Measurements from ENCODE around the gene ZDHHC11. TPM values are rescaled to one million over a fixed set of nuclear protein-coding genes. Genes with fewer than 3 reads are reported as not detected.
"Not testable (repeated sequence)": the region's sequence is repeated elsewhere in the genome, so short reads cannot be mapped to it uniquely, and the experiment has no call there.

The ZDHHC11 gene
- total RNA-seq, 2 experiments from 2014 or later = 4.5 to 5.5 TPM

DNA sequence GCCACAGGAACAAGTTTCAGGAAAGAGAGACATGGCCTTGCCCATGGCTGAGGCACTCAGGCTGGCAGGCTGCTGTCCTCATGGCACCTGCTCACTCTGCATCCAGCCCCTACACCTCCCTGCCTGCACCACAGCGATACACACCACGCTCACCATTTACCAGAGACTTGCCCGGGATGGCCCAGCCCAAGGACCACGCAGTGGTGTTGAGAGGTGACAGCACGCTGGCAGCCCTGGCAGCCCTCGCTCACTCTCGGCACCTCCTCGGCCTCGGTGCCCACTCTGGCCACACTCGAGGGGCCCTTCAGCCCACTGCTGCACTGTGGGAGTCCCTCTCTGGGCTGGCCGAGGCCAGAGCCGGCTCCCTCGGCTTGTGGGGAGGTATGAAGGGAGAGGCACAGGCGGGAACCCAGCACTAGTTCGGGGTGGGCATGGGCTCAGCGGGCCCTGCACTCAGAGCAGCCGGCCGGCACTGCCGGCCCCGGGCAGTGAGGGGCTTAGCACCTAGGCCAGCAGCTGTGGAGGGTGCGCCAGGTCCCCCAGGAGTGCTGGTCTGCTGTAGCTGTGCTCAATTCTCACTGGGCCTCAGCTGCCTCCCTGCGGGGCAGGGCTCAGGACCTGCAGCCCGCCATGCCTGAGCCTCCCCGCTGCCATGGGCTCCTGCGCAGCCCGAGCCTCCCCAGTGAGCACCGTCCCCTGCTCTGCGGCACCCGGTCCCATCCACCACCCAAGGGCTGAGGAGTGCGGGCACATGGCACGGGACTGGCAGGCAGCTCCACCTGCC is 86.6 kb downstream of the ZDHHC11 start:
- Mint-ChIP-seq H3K36me3 (no peaks in the 10 kb centered on the region), H3K27me3 (no peaks in the 10 kb centered on the region)
- no peak for DNase-seq

DNA sequence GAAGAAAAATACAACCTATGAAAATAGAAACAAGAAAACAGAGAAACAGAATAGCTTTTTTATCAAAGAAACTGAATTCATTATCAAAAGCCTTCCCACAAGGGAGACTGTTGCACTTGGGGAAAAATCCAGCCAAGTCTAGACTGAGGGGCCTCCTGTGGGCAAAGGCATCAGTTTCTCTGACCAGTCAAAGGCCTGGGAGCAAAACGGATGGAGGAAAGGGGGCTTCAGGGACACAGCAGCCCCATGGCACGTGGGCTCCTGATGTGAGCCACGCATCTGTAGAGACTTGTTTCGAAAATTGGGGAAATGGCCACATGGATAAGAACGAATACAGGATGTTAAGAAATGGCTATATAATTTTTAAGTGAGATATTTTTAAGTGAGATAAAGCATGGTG is 87.4 kb downstream of the ZDHHC11 start:
- H3K9me3 Mint-ChIP-seq = no peaks in the 10 kb centered on the region
- no peaks in the 10 kb centered on the region for H3K27me3 Mint-ChIP-seq
- DNase-seq = no peak
- H3K4me3 Mint-ChIP-seq = no peak overlapping the region
- no peaks in the 10 kb centered on the region for H3K36me3 Mint-ChIP-seq
- H3K4me1 Mint-ChIP-seq = peaks cover 5% of the 10 kb centered on the region
- no peak overlapping the region for H3K27ac Mint-ChIP-seq

More for the DNA sequence above, 86.6 kb downstream of the ZDHHC11 start:
- Mint-ChIP-seq H3K4me3 (no peak overlapping the region), H3K4me1 (peaks cover 2% of the 10 kb centered on the region), H3K9me3 (no peaks in the 10 kb centered on the region), H3K27ac (no peak overlapping the region)

DNA sequence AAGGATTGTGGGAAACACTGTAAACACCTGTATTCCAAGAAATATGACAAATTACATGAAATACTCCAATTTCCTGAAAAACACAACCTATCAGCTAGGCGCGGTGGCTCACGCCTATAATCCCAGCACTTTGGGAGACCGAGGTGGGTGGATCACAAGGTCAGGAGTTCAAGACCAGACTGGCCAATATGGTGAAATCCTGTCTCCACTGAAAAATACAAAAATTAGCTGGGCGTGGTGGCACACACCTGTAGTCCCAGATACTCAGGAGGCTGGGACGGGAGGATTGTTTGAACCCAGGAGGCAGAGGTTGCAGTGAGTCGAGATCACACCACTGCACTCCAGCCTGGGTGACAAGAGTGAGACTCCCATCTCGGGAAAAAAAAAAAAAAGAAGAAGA is 87.8 kb downstream of the ZDHHC11 start:
- not testable (repeated sequence) for H3K4me3 Mint-ChIP-seq, H3K4me1 Mint-ChIP-seq, H3K9me3 Mint-ChIP-seq, H3K27ac Mint-ChIP-seq, DNase-seq, H3K36me3 Mint-ChIP-seq, H3K27me3 Mint-ChIP-seq

DNA sequence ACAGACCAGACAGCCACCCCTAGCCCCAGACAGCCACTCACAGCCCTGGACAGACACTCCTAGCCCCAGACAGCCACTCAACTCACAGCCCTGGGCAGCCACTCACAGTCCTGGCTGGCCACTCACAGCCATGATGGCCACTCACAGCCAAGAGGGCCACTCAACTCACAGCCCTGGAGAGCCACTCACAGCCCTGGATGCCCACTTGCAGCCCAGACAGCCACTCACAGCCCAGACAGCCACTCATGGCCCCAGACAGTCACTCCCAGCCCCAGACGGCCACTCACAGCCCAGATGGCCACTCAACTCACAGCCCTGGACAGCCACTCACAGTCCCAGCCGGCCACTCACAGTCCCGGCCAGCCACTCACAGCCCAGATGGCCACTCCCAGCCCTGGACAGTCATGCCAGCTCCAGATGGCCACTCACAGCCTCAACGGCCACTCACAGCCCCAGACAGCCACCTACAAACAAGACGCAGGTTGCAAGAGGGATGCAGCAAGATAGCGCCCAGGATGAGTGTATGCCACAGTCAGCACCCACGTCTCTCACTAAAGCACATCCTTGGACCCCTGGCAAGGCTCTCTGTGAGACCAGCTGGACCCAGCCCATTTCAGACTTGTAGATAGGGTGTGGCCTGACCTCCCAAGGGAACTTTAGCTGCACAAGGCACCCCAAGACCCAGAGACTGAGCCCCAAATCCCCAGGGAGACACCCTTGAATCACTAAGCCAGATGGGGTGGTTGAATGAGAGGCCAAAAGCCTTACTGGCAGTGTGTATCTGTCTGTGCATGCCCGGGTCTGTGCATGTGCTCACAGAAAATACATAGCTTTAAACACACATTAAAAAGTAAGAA is 88.7 kb downstream of the ZDHHC11 start:
- Mint-ChIP-seq H3K4me3 (no peak overlapping the region), H3K27me3 (no peaks in the 10 kb centered on the region), H3K9me3 (no peaks in the 10 kb centered on the region), H3K36me3 (no peaks in the 10 kb centered on the region), H3K4me1 (peaks cover 7% of the 10 kb centered on the region), H3K27ac (no peak overlapping the region)
- no peak for DNase-seq

DNA sequence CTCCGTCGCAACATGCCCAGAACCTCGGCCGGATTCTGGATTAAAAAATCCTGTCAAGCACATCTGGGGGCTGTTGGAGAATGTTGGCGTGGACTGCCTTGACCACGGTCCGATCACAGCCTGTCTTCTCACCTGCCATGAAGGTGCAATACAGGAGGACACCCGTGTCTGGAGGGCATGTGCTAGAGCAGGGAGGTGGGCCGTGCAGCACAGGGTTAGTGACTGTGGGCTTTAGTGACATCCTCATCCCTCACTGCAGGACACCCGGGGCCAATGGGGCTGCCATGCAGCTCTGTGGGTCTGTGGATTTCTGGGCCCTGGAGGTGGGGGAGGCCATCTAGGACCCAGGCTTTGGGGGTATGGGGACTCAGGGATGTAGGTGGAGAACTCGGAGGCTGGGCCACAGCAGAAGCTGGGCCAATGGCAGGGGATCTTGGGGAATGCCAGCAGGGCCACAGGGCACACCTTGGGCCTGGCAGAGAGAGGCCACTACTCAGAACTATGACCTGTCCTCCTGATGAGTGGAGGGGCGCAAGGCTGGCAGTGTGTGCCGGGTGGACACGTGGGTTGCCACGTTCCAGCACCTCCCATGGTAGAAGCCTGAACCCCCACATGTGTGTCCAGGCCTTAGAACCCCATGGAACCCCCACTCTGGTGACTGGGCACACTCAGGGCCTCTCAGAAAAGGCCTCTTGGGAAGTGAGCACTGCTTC is 89.6 kb downstream of the ZDHHC11 start:
- Mint-ChIP-seq H3K9me3 (no peaks in the 10 kb centered on the region), H3K4me1 (peaks cover 7% of the 10 kb centered on the region), H3K27me3 (no peaks in the 10 kb centered on the region), H3K36me3 (no peaks in the 10 kb centered on the region), H3K4me3 (no peak overlapping the region), H3K27ac (no peak overlapping the region)
- no peak for DNase-seq

DNA sequence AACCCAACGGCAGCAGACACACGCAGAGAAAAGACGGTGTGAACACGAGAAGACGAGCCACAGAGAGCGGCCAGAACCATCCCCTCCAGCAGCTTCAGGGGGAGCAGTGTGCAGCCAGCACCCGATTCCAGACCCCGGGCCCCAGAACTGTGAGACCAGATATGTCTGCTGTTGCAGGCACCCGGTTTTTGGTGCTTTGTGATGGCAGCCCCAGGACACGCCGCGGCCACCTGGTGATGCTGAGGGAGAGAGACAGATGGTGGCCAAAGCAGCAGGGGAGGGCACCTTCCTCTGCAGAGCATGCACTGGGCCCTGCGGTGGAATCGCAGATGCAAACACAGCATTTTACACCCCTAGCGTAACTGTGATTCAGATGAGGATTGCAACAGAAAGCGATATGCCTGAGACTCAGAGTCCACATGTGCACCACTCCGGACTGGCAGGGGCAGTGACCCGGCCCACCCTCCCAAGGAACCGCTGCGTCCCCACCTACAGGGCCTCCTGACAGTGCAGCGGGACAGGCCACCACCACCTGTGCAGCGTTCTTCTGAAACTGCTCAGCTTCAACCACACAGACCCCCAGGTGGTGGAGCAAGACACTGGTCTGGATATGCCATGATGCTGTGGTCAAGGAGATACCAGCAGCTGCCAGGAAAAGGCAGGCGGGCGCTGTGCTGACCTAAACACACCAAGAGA is 90.3 kb downstream of the ZDHHC11 start:
- H3K36me3 Mint-ChIP-seq = no peaks in the 10 kb centered on the region
- no peaks in the 10 kb centered on the region for H3K9me3 Mint-ChIP-seq
- H3K4me3 Mint-ChIP-seq = no peak overlapping the region
- no peak overlapping the region for H3K27ac Mint-ChIP-seq
- H3K4me1 Mint-ChIP-seq = peaks cover 7% of the 10 kb centered on the region
- no peaks in the 10 kb centered on the region for H3K27me3 Mint-ChIP-seq
- DNase-seq = no peak

DNA sequence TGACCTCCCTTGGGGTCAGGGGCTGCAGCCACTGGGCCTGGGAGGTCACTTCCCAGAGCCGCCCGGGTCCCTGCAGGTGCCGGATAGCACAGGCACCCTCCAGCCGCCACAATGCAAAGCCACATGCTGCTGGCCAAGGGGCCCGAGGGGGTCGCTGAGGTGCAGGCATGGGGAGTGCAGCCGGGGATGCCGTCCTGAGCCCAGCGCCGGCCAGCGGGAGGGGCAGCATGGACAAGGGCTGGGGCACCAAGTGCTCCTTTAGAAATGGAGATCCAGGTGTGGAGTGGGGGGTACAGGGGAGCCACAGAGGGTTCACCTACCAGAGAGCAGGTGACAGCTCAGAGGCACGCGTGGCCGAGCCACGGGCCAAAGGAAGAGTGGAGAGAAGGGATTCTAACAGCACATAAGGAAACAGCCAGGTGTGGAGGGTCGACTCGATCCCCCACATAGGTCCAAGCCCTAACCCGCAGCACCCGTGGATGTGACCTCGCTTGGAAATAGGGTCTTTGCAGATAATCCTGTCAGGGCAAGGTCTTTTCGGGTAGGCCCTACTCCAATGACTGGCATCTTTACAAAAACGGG is 90.9 kb downstream of the ZDHHC11 start:
- Mint-ChIP-seq H3K4me3 (no peak overlapping the region), H3K4me1 (peaks cover 7% of the 10 kb centered on the region), H3K27ac (no peak overlapping the region), H3K9me3 (no peaks in the 10 kb centered on the region), H3K27me3 (no peaks in the 10 kb centered on the region), H3K36me3 (no peaks in the 10 kb centered on the region)
- no peak for DNase-seq

DNA sequence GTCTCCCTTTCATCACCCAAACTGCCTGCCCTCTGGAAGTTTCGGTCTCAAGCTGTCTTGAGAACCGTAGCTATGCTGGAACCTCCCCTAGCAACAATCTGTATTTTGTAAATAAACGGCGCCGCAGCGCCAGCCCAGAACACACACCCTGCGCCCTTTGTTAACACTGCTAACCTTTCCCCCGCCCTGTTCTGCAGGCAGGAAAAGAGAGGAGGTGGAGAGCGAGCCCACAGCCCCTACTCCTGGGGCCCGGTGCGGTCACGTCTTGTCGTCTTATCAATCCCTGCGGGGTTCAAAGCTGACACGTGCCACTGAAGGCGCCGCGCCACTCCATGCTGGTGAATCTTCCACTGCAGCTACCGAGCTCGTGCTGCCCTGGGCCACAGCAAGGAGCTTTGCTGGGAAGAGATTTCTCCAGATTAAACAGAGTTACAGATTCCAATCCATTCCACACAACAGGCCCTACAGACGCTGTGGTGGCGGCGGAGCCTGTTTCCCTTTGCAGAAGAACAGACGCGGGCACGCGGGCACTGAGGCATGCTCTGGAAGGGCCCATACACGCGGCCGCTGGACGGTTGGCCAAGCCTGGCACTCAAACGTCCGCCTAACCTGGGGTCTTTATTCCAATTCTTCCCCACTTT is 91.6 kb downstream of the ZDHHC11 start:
- no peaks in the 10 kb centered on the region for H3K9me3 Mint-ChIP-seq
- DNase-seq = peak; percentile 13
- no peak overlapping the region for H3K4me3 Mint-ChIP-seq
- no peaks in the 10 kb centered on the region for H3K36me3 Mint-ChIP-seq
- H3K27ac Mint-ChIP-seq = no peak overlapping the region
- H3K27me3 Mint-ChIP-seq = no peaks in the 10 kb centered on the region
- peaks cover 7% of the 10 kb centered on the region for H3K4me1 Mint-ChIP-seq

DNA sequence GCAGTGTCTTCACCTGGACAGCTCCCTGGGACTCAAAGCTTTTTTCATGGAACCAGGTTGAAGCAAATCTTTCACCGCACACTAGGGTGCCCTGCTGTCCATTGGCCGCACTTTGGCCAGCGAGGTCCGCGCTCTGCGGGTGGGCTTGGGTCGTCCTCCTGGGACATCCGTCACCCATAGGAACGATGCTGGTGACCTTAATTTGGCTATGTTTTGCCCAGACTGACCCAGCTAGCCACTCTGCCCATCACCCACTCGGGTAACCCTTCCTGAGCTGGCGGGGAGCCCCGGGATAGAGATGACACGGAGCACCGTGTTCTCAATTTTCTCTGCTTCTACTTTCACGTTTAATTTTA is 92.1 kb downstream of the ZDHHC11 start:
- Mint-ChIP-seq H3K4me3 (no peak overlapping the region), H3K27ac (no peak overlapping the region), H3K36me3 (no peaks in the 10 kb centered on the region), H3K9me3 (no peaks in the 10 kb centered on the region), H3K4me1 (peaks cover 7% of the 10 kb centered on the region), H3K27me3 (no peaks in the 10 kb centered on the region)
- no peak for DNase-seq

DNA sequence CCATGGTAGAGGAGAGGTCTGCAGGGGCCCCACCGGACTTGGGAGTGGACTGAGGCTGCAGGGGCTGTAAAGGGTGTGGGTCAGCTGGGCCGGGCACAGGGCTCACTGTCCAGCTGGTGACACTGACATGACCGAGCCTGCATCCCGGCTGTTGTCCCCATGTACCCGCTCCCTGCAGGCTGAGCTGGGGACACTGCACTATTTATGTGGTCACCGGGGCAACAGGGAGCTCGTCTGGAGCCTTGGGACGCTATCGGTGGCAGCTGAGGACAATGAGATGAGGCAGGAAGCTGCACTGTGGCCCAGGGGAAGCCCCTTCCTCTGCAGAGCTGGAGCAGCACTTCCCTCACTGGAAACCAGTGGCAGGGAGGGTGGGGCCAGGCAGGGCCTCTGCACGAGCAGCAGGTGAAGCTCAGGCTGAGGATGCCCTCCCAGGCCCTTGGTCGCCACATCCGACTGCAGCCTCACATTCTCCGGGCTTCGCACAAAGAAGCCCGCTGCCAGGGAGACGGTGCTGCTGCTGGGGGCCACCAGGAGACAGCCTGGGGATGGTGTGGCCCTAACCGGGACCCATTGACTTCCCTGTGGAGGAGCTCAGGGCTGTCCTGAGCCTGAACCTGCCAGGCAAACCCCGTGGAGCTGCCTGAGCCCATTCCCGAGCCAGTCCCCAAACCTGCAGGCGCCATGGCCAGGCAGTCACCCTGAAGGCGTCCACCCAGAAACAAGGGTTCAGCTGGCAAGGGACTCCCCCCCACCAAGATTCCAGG is 92.7 kb downstream of the ZDHHC11 start:
- no peaks in the 10 kb centered on the region for H3K9me3 Mint-ChIP-seq
- peaks cover 7% of the 10 kb centered on the region for H3K4me1 Mint-ChIP-seq
- no peak overlapping the region for H3K27ac Mint-ChIP-seq
- no peaks in the 10 kb centered on the region for H3K36me3 Mint-ChIP-seq
- peak; percentile 18 for DNase-seq
- H3K4me3 Mint-ChIP-seq = no peak overlapping the region
- no peaks in the 10 kb centered on the region for H3K27me3 Mint-ChIP-seq

DNA sequence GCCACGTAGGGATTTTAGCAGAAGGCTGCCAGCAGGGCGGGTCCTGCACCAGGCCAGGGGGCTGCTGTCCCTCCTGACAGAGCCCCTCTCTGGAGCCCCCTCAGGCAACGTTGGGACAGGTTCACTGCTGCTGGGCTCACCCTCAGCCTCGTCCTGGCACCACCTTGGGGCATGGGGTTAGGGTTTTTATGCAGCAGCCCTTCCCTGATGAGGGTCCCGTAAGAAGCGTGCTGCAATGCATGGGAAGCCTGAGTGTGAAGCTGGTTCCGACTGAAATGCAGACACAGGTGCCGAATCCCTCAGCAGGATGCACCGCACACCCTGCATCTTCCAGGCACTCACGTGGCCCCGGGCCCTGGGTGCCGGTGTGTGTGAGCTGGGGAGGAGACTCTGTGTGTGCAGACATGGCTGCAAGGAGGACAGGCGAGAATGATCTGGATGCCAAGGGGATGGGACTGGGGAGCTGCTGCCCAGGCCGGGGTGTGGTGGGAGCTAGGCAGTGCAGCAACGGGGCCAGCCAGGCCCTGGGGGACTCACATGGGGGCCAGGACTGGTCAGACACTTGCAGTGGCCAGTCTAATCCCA is 93.3 kb downstream of the ZDHHC11 start:
- Mint-ChIP-seq H3K27ac (no peak overlapping the region), H3K9me3 (no peaks in the 10 kb centered on the region), H3K4me1 (peaks cover 7% of the 10 kb centered on the region), H3K4me3 (no peak overlapping the region), H3K27me3 (no peaks in the 10 kb centered on the region), H3K36me3 (no peaks in the 10 kb centered on the region)
- DNase-seq = no peak

DNA sequence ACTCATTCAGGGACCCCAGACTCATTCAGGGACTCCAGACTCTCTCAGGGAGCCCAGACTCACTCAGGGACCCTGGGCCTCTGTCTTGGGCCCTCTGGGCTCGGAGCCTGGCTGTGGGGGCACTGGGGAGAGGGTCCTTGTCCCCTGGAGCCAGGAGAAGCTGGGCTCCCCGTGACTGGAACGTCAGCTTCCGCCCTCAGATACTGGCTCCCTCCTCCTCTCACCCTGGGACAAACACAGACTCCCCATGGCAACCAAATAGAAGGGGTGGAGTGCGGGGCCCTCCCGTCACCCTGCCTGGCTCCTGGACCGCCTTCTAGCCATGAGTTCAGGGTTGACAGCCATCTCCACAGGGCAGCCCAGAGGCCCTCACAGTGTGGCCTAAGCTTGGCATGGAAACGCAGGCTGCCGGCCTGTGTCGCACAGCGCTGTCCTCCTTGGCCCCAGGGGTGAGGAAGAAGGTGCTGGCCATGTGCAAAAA is 93.9 kb downstream of the ZDHHC11 start:
- no peak for DNase-seq
- Mint-ChIP-seq H3K9me3 (no peaks in the 10 kb centered on the region), H3K27ac (no peak overlapping the region), H3K4me3 (no peak overlapping the region), H3K27me3 (no peaks in the 10 kb centered on the region), H3K36me3 (no peaks in the 10 kb centered on the region), H3K4me1 (peaks cover 7% of the 10 kb centered on the region)

DNA sequence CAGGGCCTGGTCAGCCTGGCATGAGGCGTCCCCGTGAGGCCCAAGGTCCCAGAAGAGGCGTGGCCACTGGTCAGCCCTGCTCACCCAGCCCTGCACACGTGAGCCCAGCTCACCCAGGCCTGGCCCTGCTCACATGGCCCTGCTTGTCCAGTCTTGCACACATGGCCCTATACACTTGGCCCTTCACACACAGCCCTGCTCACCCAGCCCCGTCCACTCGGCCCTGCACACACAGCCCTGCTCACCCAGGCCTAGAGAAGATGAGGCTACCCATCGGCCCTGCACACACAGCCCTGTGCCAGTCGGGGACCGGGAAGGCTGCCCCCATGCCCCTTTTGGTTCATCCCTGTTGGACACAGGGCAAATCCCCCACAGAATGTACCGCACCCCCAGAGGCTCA is 94.6 kb downstream of the ZDHHC11 start:
- no peak for DNase-seq

More for the DNA sequence above, 94.6 kb downstream of the ZDHHC11 start:
- Mint-ChIP-seq H3K27ac (no peak overlapping the region), H3K9me3 (no peaks in the 10 kb centered on the region), H3K4me3 (no peak overlapping the region), H3K27me3 (no peaks in the 10 kb centered on the region), H3K4me1 (peaks cover 7% of the 10 kb centered on the region), H3K36me3 (no peaks in the 10 kb centered on the region)

All from activated naive CD8-positive, alpha-beta T cell treated with anti-CD3 and anti-CD28 coated beads for 36 hours (primary cell).